Ectodermal cell (in vitro differentiated cells): ENCODE measurements around the gene GPR87.

Experiments
- H3K27ac ChIP-seq: 2 replicates; pipeline ENCODE4 v1.7.0; 2013; ENCODE audit warnings: mild to moderate bottlenecking, low read depth, low read length; ENCODE audit not compliant: insufficient read depth, poor library complexity, severe bottlenecking
- H3K27me3 ChIP-seq: 2 replicates; pipeline ENCODE4 v1.7.0; 2013; ENCODE audit warnings: mild to moderate bottlenecking, low read length; ENCODE audit not compliant: insufficient read depth, control insufficient read depth, poor library complexity, severe bottlenecking
- H3K36me3 ChIP-seq: one replicate; pipeline ENCODE4 v1.7.0; 2013; ENCODE audit warnings: low read length; ENCODE audit not compliant: control insufficient read depth, insufficient read depth
- H3K4me1 ChIP-seq: one replicate; pipeline ENCODE4 v1.7.0; 2013; ENCODE audit warnings: low read length; ENCODE audit not compliant: control insufficient read depth, insufficient read depth
- H3K4me3 ChIP-seq: 2 replicates; pipeline ENCODE4 v1.7.0; 2013; ENCODE audit warnings: low read depth, low read length, control low read depth; ENCODE audit not compliant: insufficient read depth
- H3K9me3 ChIP-seq: 2 replicates; pipeline ENCODE4 v1.7.0; 2013; ENCODE audit warnings: mild to moderate bottlenecking, low read length, moderate library complexity; ENCODE audit not compliant: control insufficient read depth
- WGBS, 2 experiments: methylation state at CpG; one replicate each; pipeline ENCODE4 v1.1.7; 2013; ENCODE audit warnings: missing lambda C conversion rate in 2 of 2; 5-methylcytosine and 5-hydroxymethylcytosine counted together

Gene GPR87

GRCh38 chr3:151290673-151291072 is 25.9 kb downstream of the GPR87 start:
- WGBS, 2 experiments = 85 to 89% methylated on average over 3 of the region's 3 CpGs
- H3K27me3 ChIP-seq = no peaks in the 10 kb centered on the region
- no peaks in the 10 kb centered on the region for H3K36me3 ChIP-seq
- peaks cover 6% of the 10 kb centered on the region for H3K4me1 ChIP-seq
- no peak overlapping the region for H3K4me3 ChIP-seq
- no peaks in the 10 kb centered on the region for H3K9me3 ChIP-seq
- no peak overlapping the region for H3K27ac ChIP-seq

- Histone ChIP-seq H3K4me1 (peaks cover 6% of the 10 kb centered on the region), H3K36me3 (no peaks in the 10 kb centered on the region), H3K27ac (no peak overlapping the region), H3K27me3 (no peaks in the 10 kb centered on the region), H3K9me3 (no peaks in the 10 kb centered on the region), H3K4me3 (no peak overlapping the region)
- 35 to 45% methylated on average over 3 of the region's 3 CpGs for WGBS, 2 experiments
Measured at GRCh38 chr3:151289445-151289844, 27.2 kb downstream of the GPR87 start.

GRCh38 chr3:151285940-151286339 is 30.7 kb downstream of the GPR87 start:
- H3K27me3 ChIP-seq = no peaks in the 10 kb centered on the region
- no peaks in the 10 kb centered on the region for H3K36me3 ChIP-seq
- WGBS, 2 experiments = 74 to 93% methylated on average over 1 of the region's 1 CpG
- H3K4me3 ChIP-seq = no peak overlapping the region
- peaks cover 6% of the 10 kb centered on the region for H3K4me1 ChIP-seq
- no peak overlapping the region for H3K27ac ChIP-seq
- H3K9me3 ChIP-seq = no peaks in the 10 kb centered on the region

- H3K36me3 ChIP-seq = no peaks in the 10 kb centered on the region
- peaks cover 6% of the 10 kb centered on the region for H3K4me1 ChIP-seq
- H3K9me3 ChIP-seq = no peaks in the 10 kb centered on the region
- no peaks in the 10 kb centered on the region for H3K27me3 ChIP-seq
- H3K4me3 ChIP-seq = no peak overlapping the region
- no peak overlapping the region for H3K27ac ChIP-seq
- WGBS, 2 experiments = 87 to 92% methylated on average over 3 to 5 of the region's 5 CpGs
Measured at GRCh38 chr3:151283907-151284461, 32.6 kb downstream of the GPR87 start.

- Histone ChIP-seq H3K27ac (no peak overlapping the region), H3K4me1 (peaks cover 6% of the 10 kb centered on the region), H3K4me3 (no peak overlapping the region), H3K36me3 (no peaks in the 10 kb centered on the region), H3K9me3 (no peaks in the 10 kb centered on the region), H3K27me3 (no peaks in the 10 kb centered on the region)
- WGBS, 2 experiments = 77 to 100% methylated on average over 1 to 2 of the region's 4 CpGs
Measured at GRCh38 chr3:151283387-151283786, 33.2 kb downstream of the GPR87 start.

GRCh38 chr3:151282921-151283320 is 33.7 kb downstream of the GPR87 start:
- no peaks in the 10 kb centered on the region for H3K9me3 ChIP-seq
- H3K27ac ChIP-seq = no peak overlapping the region
- H3K36me3 ChIP-seq = no peaks in the 10 kb centered on the region
- WGBS, 2 experiments = 26 to 41% methylated on average over 1 of the region's 1 CpG
- H3K4me1 ChIP-seq = peaks cover 6% of the 10 kb centered on the region
- no peak overlapping the region for H3K4me3 ChIP-seq
- H3K27me3 ChIP-seq = no peaks in the 10 kb centered on the region

- 92 to 98% methylated on average over 8 of the region's 9 CpGs for WGBS, 2 experiments
- Histone ChIP-seq H3K4me1 (peaks cover 6% of the 10 kb centered on the region), H3K27ac (no peak overlapping the region), H3K4me3 (no peak overlapping the region), H3K27me3 (no peaks in the 10 kb centered on the region), H3K36me3 (no peaks in the 10 kb centered on the region), H3K9me3 (no peaks in the 10 kb centered on the region)
Measured at GRCh38 chr3:151281671-151282324, 34.8 kb downstream of the GPR87 start.

GRCh38 chr3:151278230-151278629 is 38.4 kb downstream of the GPR87 start, which contains the start of gene P2RY14:
TSS of gene P2RY14 (minus strand) at chr3:151278542. CDS start at chr3:151214316, 64,226 bp downstream.
- no peaks in the 10 kb centered on the region for H3K4me1 ChIP-seq
- WGBS, 2 experiments = 92 to 93% methylated on average over 4 of the region's 4 CpGs
- H3K27me3 ChIP-seq = no peaks in the 10 kb centered on the region
- no peaks in the 10 kb centered on the region for H3K36me3 ChIP-seq
- H3K4me3 ChIP-seq = no peak within 1 kb of the TSS
- no peaks in the 10 kb centered on the region for H3K9me3 ChIP-seq
- H3K27ac ChIP-seq = no peak within 1 kb of the TSS

- Histone ChIP-seq H3K9me3 (no peaks in the 10 kb centered on the region), H3K36me3 (no peaks in the 10 kb centered on the region), H3K27me3 (no peaks in the 10 kb centered on the region), H3K4me3 (no peak overlapping the region), H3K4me1 (no peaks in the 10 kb centered on the region), H3K27ac (no peak overlapping the region)
- WGBS, 2 experiments = 93 to 95% methylated on average over 6 of the region's 6 CpGs
Measured at GRCh38 chr3:151276687-151277042, 40.0 kb downstream of the GPR87 start.

GRCh38 chr3:151276038-151276686 is 40.5 kb downstream of the GPR87 start:
- 86 to 91% methylated on average over 2 of the region's 2 CpGs for WGBS, 2 experiments
- H3K9me3 ChIP-seq = no peaks in the 10 kb centered on the region

More at GRCh38 chr3:151276038-151276686, 40.5 kb downstream of the GPR87 start:
- Histone ChIP-seq H3K36me3 (no peaks in the 10 kb centered on the region), H3K27me3 (no peaks in the 10 kb centered on the region), H3K4me1 (no peaks in the 10 kb centered on the region), H3K27ac (no peak overlapping the region), H3K4me3 (no peak overlapping the region)
